ENCODE measurements around the gene WEE2. TPM values are rescaled to one million over a fixed set of nuclear protein-coding genes. Genes with fewer than 3 reads are reported as not detected.
A peak's percentile ranks its signal among the peaks of the same experiment; 100 is the strongest.

WEE2 gene
- total RNA-seq, 6 donors from 2014 or later, result 0.78 TPM; not detected in 5

GRCh38 chr7:141737118-141737835, 29.1 kb downstream of the WEE2 start:
- DNase-seq (peak in 1 of 2 donors; percentile 30), ATAC-seq (ENCODE audit: low FRiP score in 2 of 2) (peak in 1 of 2 donors; percentile 22)
- H3K4me1 ChIP-seq, result peaks cover 18 to 34% (median 27%) of the 10 kb centered on the region in 4 donors
- 50 to 72% methylated on average over 11 of the region's 11 CpGs for WGBS, 2 donors
- TF ChIP-seq CTCF (IDR thresholded peaks at IDR 0.05) (no peak), EP300 (IDR thresholded peaks at IDR 0.05) (no peak)
- H3K27ac ChIP-seq, result peak overlapping the region; percentile 83 to 88 (median 85)
- peaks cover 5 to 27% (median 11%) of the 10 kb centered on the region in 4 donors for H3K36me3 ChIP-seq
- H3K27me3 ChIP-seq, result no peaks in the 10 kb centered on the region
- no peaks in the 10 kb centered on the region for H3K9me3 ChIP-seq
- H3K4me3 ChIP-seq, result peak overlapping the region; percentile 21 to 86 (median 68)

- 0 to 4% methylated on average over 43 to 46 of the region's 46 CpGs for WGBS, 2 donors
- ATAC-seq (ENCODE audit: low FRiP score in 2 of 2), result peak; percentile 97 to 98
Observed at GRCh38 chr7:141737836-141738591, 29.9 kb downstream of the WEE2 start, which contains the start of gene SSBP1. TSS of gene SSBP1 (plus strand) at chr7:141738358. CDS start at chr7:141739167, 809 bp downstream.

GRCh38 chr7:141738592-141739013, 30.4 kb downstream of the WEE2 start:
- no peak for ATAC-seq (ENCODE audit: low FRiP score in 2 of 2)
- TF ChIP-seq EP300 (IDR thresholded peaks at IDR 0.05), result no peak
- peak in 1 of 4 donors; percentile 5 for TF ChIP-seq POLR2A (IDR thresholded peaks at IDR 0.05)
- Histone ChIP-seq H3K4me3 (peak overlapping the region; percentile 64 to 86 (median 76)), H3K9me3 (no peaks in the 10 kb centered on the region), H3K4me1 (peaks cover 18 to 34% (median 27%) of the 10 kb centered on the region in 4 donors), H3K27me3 (no peaks in the 10 kb centered on the region), H3K36me3 (peaks cover 12 to 41% (median 22%) of the 10 kb centered on the region in 4 donors), H3K27ac (peak overlapping the region; percentile 83 to 88 (median 85))
- DNase-seq, result no peak
- 1 to 6% methylated on average over 2 to 6 of the region's 6 CpGs for WGBS, 2 donors

More at GRCh38 chr7:141737836-141738591, 29.9 kb downstream of the WEE2 start, which contains the start of gene SSBP1:
- TF ChIP-seq POLR2A (IDR thresholded peaks at IDR 0.05) (peak in 3 of 4 donors; percentile 72 to 86 (median 76)), EP300 (IDR thresholded peaks at IDR 0.05) (peak in 1 of 4 donors; percentile 53), CTCF (IDR thresholded peaks at IDR 0.05) (peak; percentile 43 to 84 (median 72)), POLR2AphosphoS5 (IDR thresholded peaks at IDR 0.05) (peak; percentile 90 to 96)
- H3K27ac ChIP-seq, result peak within 1 kb of the TSS; percentile 83 to 88 (median 85)
- H3K9me3 ChIP-seq, result no peaks in the 10 kb centered on the region
- peak within 1 kb of the TSS; percentile 64 to 86 (median 76) for H3K4me3 ChIP-seq
- no peaks in the 10 kb centered on the region for H3K27me3 ChIP-seq
- peak; percentile 84 to 91 for DNase-seq
- H3K4me1 ChIP-seq, result peaks cover 18 to 34% (median 27%) of the 10 kb centered on the region in 4 donors
- peaks cover 6 to 35% (median 17%) of the 10 kb centered on the region in 4 donors for H3K36me3 ChIP-seq

GRCh38 chr7:141739250-141739649, 31.1 kb downstream of the WEE2 start:
- H3K9me3 ChIP-seq, result no peaks in the 10 kb centered on the region
- peak overlapping the region in 2 of 4 donors; percentile 87 to 88 for H3K27ac ChIP-seq
- H3K36me3 ChIP-seq, result peaks cover 18 to 47% (median 28%) of the 10 kb centered on the region in 4 donors
- DNase-seq (no peak), ATAC-seq (ENCODE audit: low FRiP score in 2 of 2) (no peak)
- no peak for TF ChIP-seq POLR2A (IDR thresholded peaks at IDR 0.05)
- TF ChIP-seq CTCF (IDR thresholded peaks at IDR 0.05), result no peak
- TF ChIP-seq POLR2AphosphoS5 (IDR thresholded peaks at IDR 0.05), result no peak
- H3K4me3 ChIP-seq, result peak overlapping the region in 2 of 4 donors; percentile 64 to 72
- no peaks in the 10 kb centered on the region for H3K27me3 ChIP-seq
- WGBS, 2 donors, result 72 to 75% methylated on average over 3 of the region's 3 CpGs
- peaks cover 18 to 34% (median 27%) of the 10 kb centered on the region in 4 donors for H3K4me1 ChIP-seq

- Histone ChIP-seq H3K4me3 (no peak overlapping the region), H3K4me1 (peaks cover 16 to 27% (median 24%) of the 10 kb centered on the region in 4 donors), H3K27ac (no peak overlapping the region), H3K9me3 (no peaks in the 10 kb centered on the region), H3K27me3 (no peaks in the 10 kb centered on the region), H3K36me3 (peaks cover 36 to 76% (median 48%) of the 10 kb centered on the region in 4 donors)
- 93 to 95% methylated on average over 1 of the region's 1 CpG for WGBS, 2 donors
- no peak for ATAC-seq (ENCODE audit: low FRiP score in 2 of 2)
- TF ChIP-seq EP300 (IDR thresholded peaks at IDR 0.05) (no peak), POLR2A (IDR thresholded peaks at IDR 0.05) (no peak), CTCF (IDR thresholded peaks at IDR 0.05) (no peak), POLR2AphosphoS5 (IDR thresholded peaks at IDR 0.05) (no peak)
- no peak for DNase-seq
Observed at GRCh38 chr7:141742229-141742628, 34.1 kb downstream of the WEE2 start.

Measured in upper lobe of left lung (tissue), 6 donors.